Measurements from ENCODE around the gene APOO.

The APOO gene

GRCh38 chrX:23907498-23908218, at the start of gene APOO, which contains the start of gene CXorf58:
TSS of gene APOO (minus strand) at chrX:23907938. CDS start at chrX:23907702, 236 bp downstream.
TSS of gene CXorf58 (plus strand) at chrX:23908006. CDS start at chrX:23910303, 2,297 bp downstream.
- DNase-seq (ENCODE audit: extremely low spot score, insufficient read length, low read depth) (peak; percentile 69), FAIRE-seq (peak; percentile 93)

GRCh38 chrX:23954396-23954795, 46.7 kb upstream of the APOO start:
- FAIRE-seq: peak; percentile 24

GRCh38 chrX:23953908-23954269, 46.2 kb upstream of the APOO start:
- DNase-seq (ENCODE audit: extremely low spot score, insufficient read length, low read depth) (no peak), FAIRE-seq (peak; percentile 9)

More at GRCh38 chrX:23954396-23954795, 46.7 kb upstream of the APOO start:
- DNase-seq (ENCODE audit: extremely low spot score, insufficient read length, low read depth): no peak

- DNase-seq (ENCODE audit: extremely low spot score, insufficient read length, low read depth) (peak; percentile 26), FAIRE-seq (peak; percentile 96)
Measured at GRCh38 chrX:23952984-23953907, 45.5 kb upstream of the APOO start.

- DNase-seq (ENCODE audit: extremely low spot score, insufficient read length, low read depth) (no peak), FAIRE-seq (no peak)
Measured at GRCh38 chrX:23952391-23952790, 44.7 kb upstream of the APOO start.

GRCh38 chrX:23945206-23945605, 37.5 kb upstream of the APOO start:
- FAIRE-seq (no peak), DNase-seq (ENCODE audit: extremely low spot score, insufficient read length, low read depth) (no peak)

- no peak for DNase-seq (ENCODE audit: extremely low spot score, insufficient read length, low read depth)
- FAIRE-seq: no peak
Measured at GRCh38 chrX:23944234-23944633, 36.5 kb upstream of the APOO start.

- no peak for FAIRE-seq
- DNase-seq (ENCODE audit: extremely low spot score, insufficient read length, low read depth): no peak
Measured at GRCh38 chrX:23939203-23939602, 31.5 kb upstream of the APOO start.

GRCh38 chrX:23938690-23939089, 31.0 kb upstream of the APOO start:
- no peak for DNase-seq (ENCODE audit: extremely low spot score, insufficient read length, low read depth)
- no peak for FAIRE-seq

GRCh38 chrX:23937100-23937499, 29.4 kb upstream of the APOO start:
- DNase-seq (ENCODE audit: extremely low spot score, insufficient read length, low read depth) (no peak), FAIRE-seq (no peak)

GRCh38 chrX:23936180-23936579, 28.4 kb upstream of the APOO start:
- no peak for DNase-seq (ENCODE audit: extremely low spot score, insufficient read length, low read depth)
- no peak for FAIRE-seq

- DNase-seq (ENCODE audit: extremely low spot score, insufficient read length, low read depth) (no peak), FAIRE-seq (no peak)
Measured at GRCh38 chrX:23935106-23935505, 27.4 kb upstream of the APOO start.

GRCh38 chrX:23932046-23932445, 24.3 kb upstream of the APOO start:
- DNase-seq (ENCODE audit: extremely low spot score, insufficient read length, low read depth): no peak
- no peak for FAIRE-seq

- DNase-seq (ENCODE audit: extremely low spot score, insufficient read length, low read depth): no peak
- FAIRE-seq: no peak
Measured at GRCh38 chrX:23930894-23931604, 23.3 kb upstream of the APOO start.

GRCh38 chrX:23926015-23926414, 18.3 kb upstream of the APOO start:
- DNase-seq (ENCODE audit: extremely low spot score, insufficient read length, low read depth) (no peak), FAIRE-seq (no peak)

- DNase-seq (ENCODE audit: extremely low spot score, insufficient read length, low read depth) (no peak), FAIRE-seq (no peak)
Measured at GRCh38 chrX:23919706-23920320, 12.1 kb upstream of the APOO start.

GRCh38 chrX:23919148-23919547, 11.4 kb upstream of the APOO start:
- DNase-seq (ENCODE audit: extremely low spot score, insufficient read length, low read depth) (no peak), FAIRE-seq (no peak)

GRCh38 chrX:23911126-23911835, 3.5 kb upstream of the APOO start:
- FAIRE-seq: no peak
- DNase-seq (ENCODE audit: extremely low spot score, insufficient read length, low read depth): no peak

- peak; percentile 47 for FAIRE-seq
- DNase-seq (ENCODE audit: extremely low spot score, insufficient read length, low read depth): no peak
Measured at GRCh38 chrX:23908219-23909004, 674 bp upstream of the APOO start.
